Measurements from ENCODE around the gene RBL2. TPM values are rescaled to one million over a fixed set of nuclear protein-coding genes. Genes with fewer than 3 reads are reported as not detected.

RBL2 gene
- total RNA-seq, 1 donor from 2014 or later: 43.4 TPM

DNA sequence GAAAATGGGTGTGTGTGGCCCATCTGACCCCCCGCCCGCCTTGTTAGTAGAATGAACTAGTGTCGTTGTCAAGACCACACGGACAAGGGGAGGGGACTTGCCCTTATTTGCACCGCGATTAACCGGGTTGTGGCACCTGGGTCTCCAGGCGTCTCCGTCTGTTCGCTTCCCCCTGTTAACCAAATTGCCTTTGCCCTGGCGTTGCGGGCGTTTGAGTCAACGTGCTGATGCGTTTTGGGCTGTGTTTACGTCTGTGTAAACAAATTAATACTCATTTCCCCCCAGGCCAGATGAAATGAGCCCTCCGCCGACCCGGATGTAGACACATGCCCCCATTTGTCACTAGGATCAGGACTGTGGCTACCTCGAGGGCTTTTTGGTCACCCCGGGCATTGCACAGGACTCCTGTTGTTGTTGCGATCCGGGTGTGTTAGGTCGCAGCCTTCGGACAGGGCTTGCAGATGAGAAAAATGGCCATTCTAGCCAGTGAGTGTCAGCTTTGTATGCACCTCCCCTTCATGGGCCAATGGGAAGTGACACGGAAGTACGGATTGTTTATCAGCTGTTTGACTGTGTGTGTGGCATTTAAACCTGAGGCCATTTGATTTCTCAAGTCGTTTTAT, 906 bp downstream of the RBL2 start:
- H3K27me3 Mint-ChIP-seq (ENCODE audit: unreplicated experiment): peaks cover 3% of the 10 kb centered on the region
- no peaks in the 10 kb centered on the region for H3K9me3 Mint-ChIP-seq (ENCODE audit: unreplicated experiment)
- peak overlapping the region; percentile 95 for H3K4me3 Mint-ChIP-seq (ENCODE audit: unreplicated experiment)
- H3K27ac Mint-ChIP-seq (ENCODE audit: unreplicated experiment): peak overlapping the region; percentile 95
- peaks cover 23% of the 10 kb centered on the region for H3K4me1 Mint-ChIP-seq (ENCODE audit: unreplicated experiment)
- peaks cover 3% of the 10 kb centered on the region for H3K36me3 Mint-ChIP-seq (ENCODE audit: unreplicated experiment)
- TF ChIP-seq, protein P1, sequence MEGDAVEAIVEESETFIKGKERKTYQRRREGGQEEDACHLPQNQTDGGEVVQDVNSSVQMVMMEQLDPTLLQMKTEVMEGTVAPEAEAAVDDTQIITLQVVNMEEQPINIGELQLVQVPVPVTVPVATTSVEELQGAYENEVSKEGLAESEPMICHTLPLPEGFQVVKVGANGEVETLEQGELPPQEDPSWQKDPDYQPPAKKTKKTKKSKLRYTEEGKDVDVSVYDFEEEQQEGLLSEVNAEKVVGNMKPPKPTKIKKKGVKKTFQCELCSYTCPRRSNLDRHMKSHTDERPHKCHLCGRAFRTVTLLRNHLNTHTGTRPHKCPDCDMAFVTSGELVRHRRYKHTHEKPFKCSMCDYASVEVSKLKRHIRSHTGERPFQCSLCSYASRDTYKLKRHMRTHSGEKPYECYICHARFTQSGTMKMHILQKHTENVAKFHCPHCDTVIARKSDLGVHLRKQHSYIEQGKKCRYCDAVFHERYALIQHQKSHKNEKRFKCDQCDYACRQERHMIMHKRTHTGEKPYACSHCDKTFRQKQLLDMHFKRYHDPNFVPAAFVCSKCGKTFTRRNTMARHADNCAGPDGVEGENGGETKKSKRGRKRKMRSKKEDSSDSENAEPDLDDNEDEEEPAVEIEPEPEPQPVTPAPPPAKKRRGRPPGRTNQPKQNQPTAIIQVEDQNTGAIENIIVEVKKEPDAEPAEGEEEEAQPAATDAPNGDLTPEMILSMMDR (IDR thresholded peaks at IDR 0.05): no peak
- no peak for DNase-seq (ENCODE audit: extremely low spot score, unreplicated experiment)

DNA sequence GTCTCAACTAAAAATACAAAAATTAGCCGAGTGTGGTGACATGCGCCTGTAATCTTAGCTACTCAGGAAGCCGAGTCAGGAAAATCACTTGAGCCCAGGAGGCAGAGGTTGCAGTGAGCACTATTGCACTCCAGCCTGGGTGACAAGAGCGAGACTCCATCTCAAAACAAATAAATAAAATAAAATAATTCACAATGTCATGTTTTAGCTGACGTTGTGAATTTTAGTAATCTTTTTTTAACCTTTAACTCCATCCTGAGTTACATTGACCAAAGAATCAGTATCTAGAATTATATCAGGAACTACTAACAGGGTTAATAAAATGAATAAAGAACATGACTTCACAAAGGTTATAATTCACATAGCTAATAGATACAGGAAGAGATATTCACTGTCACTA, 5.9 kb downstream of the RBL2 start:
- Mint-ChIP-seq H3K4me1 (ENCODE audit: unreplicated experiment) (peaks cover 17% of the 10 kb centered on the region), H3K36me3 (ENCODE audit: unreplicated experiment) (peaks cover 22% of the 10 kb centered on the region), H3K4me3 (ENCODE audit: unreplicated experiment) (no peak overlapping the region), H3K27me3 (ENCODE audit: unreplicated experiment) (no peaks in the 10 kb centered on the region), H3K9me3 (ENCODE audit: unreplicated experiment) (no peaks in the 10 kb centered on the region), H3K27ac (ENCODE audit: unreplicated experiment) (no peak overlapping the region)
- no peak for DNase-seq (ENCODE audit: extremely low spot score, unreplicated experiment)
- TF ChIP-seq, protein P1 (IDR thresholded peaks at IDR 0.05): no peak

DNA sequence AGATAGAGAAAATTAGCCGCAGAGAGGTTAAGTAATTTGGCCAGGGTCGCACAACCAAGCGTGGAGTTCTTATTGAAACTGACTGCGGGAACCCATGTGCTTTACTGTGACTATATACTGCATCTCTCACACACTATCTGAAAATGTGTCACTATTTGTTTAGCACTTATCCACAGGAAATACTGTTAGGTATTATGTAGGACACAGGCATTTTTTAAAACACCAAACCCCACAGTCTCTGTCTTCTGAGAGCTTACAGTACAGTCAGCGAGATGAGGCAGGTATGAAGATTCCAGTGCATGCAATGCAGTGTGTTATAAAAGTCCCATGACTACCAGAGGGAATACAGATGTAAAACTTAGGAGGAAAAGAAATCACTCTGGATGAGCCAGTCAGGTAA, 11.3 kb downstream of the RBL2 start:
- Mint-ChIP-seq H3K9me3 (ENCODE audit: unreplicated experiment) (no peaks in the 10 kb centered on the region), H3K27me3 (ENCODE audit: unreplicated experiment) (no peaks in the 10 kb centered on the region), H3K27ac (ENCODE audit: unreplicated experiment) (no peak overlapping the region), H3K4me1 (ENCODE audit: unreplicated experiment) (no peaks in the 10 kb centered on the region), H3K4me3 (ENCODE audit: unreplicated experiment) (no peak overlapping the region), H3K36me3 (ENCODE audit: unreplicated experiment) (peaks cover 29% of the 10 kb centered on the region)
- DNase-seq (ENCODE audit: extremely low spot score, unreplicated experiment): no peak
- TF ChIP-seq, protein P1 (IDR thresholded peaks at IDR 0.05): no peak

DNA sequence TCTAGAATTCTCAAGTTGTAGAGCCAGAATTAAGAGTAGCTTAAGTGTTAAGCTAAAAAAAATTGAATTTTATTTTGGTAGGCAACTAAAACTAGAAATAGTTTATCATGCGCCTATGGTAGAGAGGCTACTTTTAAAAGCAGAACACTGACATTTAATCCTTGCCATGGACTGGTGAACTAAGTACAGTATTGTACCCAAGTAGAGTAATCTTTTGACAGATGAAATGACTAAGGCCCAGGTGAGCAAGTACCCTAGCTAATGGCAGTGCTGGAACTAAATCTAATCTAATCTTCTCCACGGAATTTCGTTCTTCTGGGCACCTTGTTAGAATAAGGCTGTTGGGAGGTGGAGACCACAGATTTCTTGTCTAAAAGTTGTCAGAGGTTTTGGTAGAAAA, 11.8 kb downstream of the RBL2 start:
- Mint-ChIP-seq H3K4me3 (ENCODE audit: unreplicated experiment) (no peak overlapping the region), H3K27me3 (ENCODE audit: unreplicated experiment) (no peaks in the 10 kb centered on the region), H3K4me1 (ENCODE audit: unreplicated experiment) (no peaks in the 10 kb centered on the region), H3K9me3 (ENCODE audit: unreplicated experiment) (no peaks in the 10 kb centered on the region), H3K27ac (ENCODE audit: unreplicated experiment) (no peak overlapping the region), H3K36me3 (ENCODE audit: unreplicated experiment) (peaks cover 29% of the 10 kb centered on the region)
- DNase-seq (ENCODE audit: extremely low spot score, unreplicated experiment): no peak
- TF ChIP-seq, protein P1 (IDR thresholded peaks at IDR 0.05): no peak

DNA sequence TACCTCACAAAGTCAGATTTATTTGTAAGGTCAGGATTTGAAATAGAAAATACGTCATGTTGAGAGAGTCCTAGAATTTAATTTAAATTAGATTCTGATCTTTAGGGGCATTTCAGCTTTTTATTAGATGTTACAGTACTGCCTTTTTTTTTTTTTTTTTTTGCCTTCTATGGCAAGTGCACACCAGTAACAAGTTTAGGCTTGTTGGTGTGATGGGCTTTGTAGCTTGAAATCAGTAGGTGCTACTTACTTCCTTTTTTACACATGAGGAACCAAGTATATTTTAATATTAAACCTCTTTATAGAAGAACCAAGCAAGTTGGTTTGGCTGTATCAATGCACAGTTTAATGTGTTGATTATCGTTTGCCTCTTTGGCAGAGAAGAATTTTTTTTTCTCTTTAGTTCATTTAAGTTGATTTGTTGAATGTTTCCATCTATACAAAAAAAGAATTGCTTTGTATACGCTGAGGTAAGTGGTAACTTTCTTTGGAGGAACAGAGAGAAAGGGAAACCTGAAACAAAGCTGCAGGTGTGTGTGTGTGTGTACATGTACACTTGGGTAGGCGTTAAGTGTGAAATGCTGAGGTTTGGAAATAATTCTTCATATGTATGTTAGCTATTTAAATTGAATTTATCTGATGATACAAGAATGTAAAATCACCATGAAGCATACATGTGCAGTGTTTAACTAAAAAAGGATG, 15.7 kb downstream of the RBL2 start:
- no peaks in the 10 kb centered on the region for H3K27me3 Mint-ChIP-seq (ENCODE audit: unreplicated experiment)
- TF ChIP-seq, protein P1 (IDR thresholded peaks at IDR 0.05): no peak
- H3K4me1 Mint-ChIP-seq (ENCODE audit: unreplicated experiment): no peaks in the 10 kb centered on the region
- peaks cover 20% of the 10 kb centered on the region for H3K36me3 Mint-ChIP-seq (ENCODE audit: unreplicated experiment)
- no peak overlapping the region for H3K4me3 Mint-ChIP-seq (ENCODE audit: unreplicated experiment)
- no peak for DNase-seq (ENCODE audit: extremely low spot score, unreplicated experiment)
- no peaks in the 10 kb centered on the region for H3K9me3 Mint-ChIP-seq (ENCODE audit: unreplicated experiment)
- no peak overlapping the region for H3K27ac Mint-ChIP-seq (ENCODE audit: unreplicated experiment)
